Activated CD8-positive, alpha-beta T cell treated with anti-CD3 and anti-CD28 coated beads, Interleukin-2, amount 10 ng/mL, durations not matched to agents 7 days and 5 days (primary cell): Measurements from ENCODE around the gene AATK. TPM values are rescaled to one million over a fixed set of nuclear protein-coding genes. Genes with fewer than 3 reads are reported as not detected.
A peak's percentile ranks its signal among the peaks of the same experiment; 100 is the strongest.

ENCODE experiments used
- ATAC-seq: fragments of 150-1000 bp; cut with Tn5 transposase; one replicate; pipeline ENCODE4 v1.10.0; 2021; ENCODE audit warnings: moderate library complexity
- CTCF ChIA-PET: fragments of 350-600 bp; sonication (Branson Sonifier 250); formaldehyde crosslinking; loops from one replicate; lab custom pipeline; 2021; ENCODE audit warnings: antibody characterized with exemption; lab: Charles Lee
- POLR2A ChIA-PET: fragments of 350-600 bp; sonication (Branson Sonifier 250); formaldehyde crosslinking; loops from one replicate; lab custom pipeline; 2021; ENCODE audit warnings: antibody characterized with exemption; lab: Charles Lee
- DNase-seq: peaks from one replicate; pipeline ENCODE4 v3.0.0-alpha.2; 2020
- H3K27ac Mint-ChIP-seq: one replicate; pipeline ENCODE4 v1.8.0; 2021; ENCODE audit warnings: mild to moderate bottlenecking, mixed read lengths
- H3K27me3 Mint-ChIP-seq: one replicate; pipeline ENCODE4 v1.8.0; 2021; ENCODE audit warnings: low read depth, mixed read lengths
- H3K36me3 Mint-ChIP-seq: one replicate; pipeline ENCODE4 v1.8.0; 2021; ENCODE audit warnings: low read depth, mixed read lengths
- H3K4me1 Mint-ChIP-seq: one replicate; pipeline ENCODE4 v1.8.0; 2021; ENCODE audit warnings: low read depth, mixed read lengths
- H3K4me3 Mint-ChIP-seq: one replicate; pipeline ENCODE4 v1.8.0; 2021; ENCODE audit warnings: mild to moderate bottlenecking, mixed read lengths
- H3K9me3 Mint-ChIP-seq: one replicate; pipeline ENCODE4 v1.8.0; 2022; ENCODE audit warnings: mixed read lengths; ENCODE audit not compliant: insufficient read depth
- total RNA-seq, 2 experiments: library from RNA; stranded (reverse); gene quantifications; one replicate each; pipeline ENCODE4 v1.2.3, GENCODE V29; 2021

Gene AATK
- total RNA-seq, 2 experiments from 2014 or later, result 0.71 to 1.1 TPM

GRCh38 chr17:81108220-81108619, 57.8 kb downstream of the AATK start:
- CTCF ChIA-PET, result no interaction called here
- Mint-ChIP-seq H3K4me3 (no peak overlapping the region), H3K9me3 (no peaks in the 10 kb centered on the region), H3K27me3 (no peaks in the 10 kb centered on the region), H3K36me3 (no peaks in the 10 kb centered on the region), H3K27ac (no peak overlapping the region), H3K4me1 (no peaks in the 10 kb centered on the region)
- POLR2A ChIA-PET, result no interaction called here
- DNase-seq (no peak), ATAC-seq (no peak)

GRCh38 chr17:81106716-81107115, 59.3 kb downstream of the AATK start:
- Mint-ChIP-seq H3K36me3 (no peaks in the 10 kb centered on the region), H3K4me3 (no peak overlapping the region), H3K27ac (no peak overlapping the region), H3K27me3 (no peaks in the 10 kb centered on the region), H3K4me1 (no peaks in the 10 kb centered on the region), H3K9me3 (no peaks in the 10 kb centered on the region)
- POLR2A ChIA-PET, result no interaction called here
- CTCF ChIA-PET, result no interaction called here
- DNase-seq, result no peak
- no peak for ATAC-seq

GRCh38 chr17:81103379-81103778, 62.6 kb downstream of the AATK start:
- ChIA-PET POLR2A (interaction anchor here (1.2 kb wide), 1 partner anchor 11 kb away, joined by 6 read pairs; no protein-coding TSS in a partner anchor), CTCF (interaction anchor here (1.4 to 3.4 kb wide), 4 partner anchors 9 to 79 kb away, joined by 5 to 24 read pairs (median 6); no protein-coding TSS in a partner anchor)
- no peak for ATAC-seq
- H3K4me1 Mint-ChIP-seq, result no peaks in the 10 kb centered on the region
- H3K27ac Mint-ChIP-seq, result no peak overlapping the region
- H3K27me3 Mint-ChIP-seq, result no peaks in the 10 kb centered on the region
- no peak for DNase-seq
- no peaks in the 10 kb centered on the region for H3K9me3 Mint-ChIP-seq
- H3K36me3 Mint-ChIP-seq, result no peaks in the 10 kb centered on the region
- no peak overlapping the region for H3K4me3 Mint-ChIP-seq

- Mint-ChIP-seq H3K27ac (no peak overlapping the region), H3K4me3 (no peak overlapping the region), H3K36me3 (no peaks in the 10 kb centered on the region), H3K27me3 (no peaks in the 10 kb centered on the region), H3K4me1 (no peaks in the 10 kb centered on the region), H3K9me3 (no peaks in the 10 kb centered on the region)
- CTCF ChIA-PET, result interaction anchor here (1.3 to 3.4 kb wide), 6 partner anchors 45 to 88 kb away, joined by 3 to 24 read pairs (median 6); no protein-coding TSS in a partner anchor
- POLR2A ChIA-PET, result no interaction called here
- ATAC-seq, result no peak
- no peak for DNase-seq
Measured at GRCh38 chr17:81102869-81103268, 63.2 kb downstream of the AATK start.

GRCh38 chr17:81102352-81102751, 63.7 kb downstream of the AATK start:
- no peak overlapping the region for H3K27ac Mint-ChIP-seq
- H3K4me3 Mint-ChIP-seq, result no peak overlapping the region
- POLR2A ChIA-PET, result no interaction called here
- DNase-seq (no peak), ATAC-seq (no peak)
- no peaks in the 10 kb centered on the region for H3K27me3 Mint-ChIP-seq
- CTCF ChIA-PET, result interaction anchor here (0.6 to 3.4 kb wide), 13 partner anchors 10 to 114 kb away, joined by 3 to 24 read pairs (median 5); partner anchors contain the start of gene CHMP6
- peaks cover 1% of the 10 kb centered on the region for H3K4me1 Mint-ChIP-seq
- H3K9me3 Mint-ChIP-seq, result no peaks in the 10 kb centered on the region
- no peaks in the 10 kb centered on the region for H3K36me3 Mint-ChIP-seq

- POLR2A ChIA-PET, result no interaction called here
- Mint-ChIP-seq H3K27ac (no peak overlapping the region), H3K4me1 (peaks cover 6% of the 10 kb centered on the region), H3K36me3 (no peaks in the 10 kb centered on the region), H3K9me3 (no peaks in the 10 kb centered on the region), H3K27me3 (no peaks in the 10 kb centered on the region), H3K4me3 (no peak overlapping the region)
- CTCF ChIA-PET, result interaction anchor here (0.6 to 3.4 kb wide), 14 partner anchors 11 to 114 kb away, joined by 3 to 24 read pairs (median 4); partner anchors contain the start of gene CHMP6
- ATAC-seq, result peak; percentile 97
- DNase-seq, result peak; percentile 91
Measured at GRCh38 chr17:81101614-81102306, 64.3 kb downstream of the AATK start.

- CTCF ChIA-PET, result no interaction called here
- POLR2A ChIA-PET, result no interaction called here
- peaks cover 17% of the 10 kb centered on the region for H3K4me1 Mint-ChIP-seq
Measured at GRCh38 chr17:81100668-81101067, 65.4 kb downstream of the AATK start.

GRCh38 chr17:81099888-81100287, 66.1 kb downstream of the AATK start:
- ChIA-PET CTCF (interaction anchor here (1.9 to 4.3 kb wide), 2 partner anchors 75 to 111 kb away, joined by 4 to 29 read pairs; no protein-coding TSS in a partner anchor), POLR2A (no interaction called here)
- DNase-seq (no peak), ATAC-seq (no peak)
- no peaks in the 10 kb centered on the region for H3K27me3 Mint-ChIP-seq
- H3K36me3 Mint-ChIP-seq, result no peaks in the 10 kb centered on the region
- H3K27ac Mint-ChIP-seq, result no peak overlapping the region
- no peaks in the 10 kb centered on the region for H3K9me3 Mint-ChIP-seq
- no peak overlapping the region for H3K4me3 Mint-ChIP-seq
- H3K4me1 Mint-ChIP-seq, result peaks cover 25% of the 10 kb centered on the region

More at GRCh38 chr17:81100668-81101067, 65.4 kb downstream of the AATK start:
- DNase-seq (no peak), ATAC-seq (no peak)
- H3K36me3 Mint-ChIP-seq, result no peaks in the 10 kb centered on the region
- H3K9me3 Mint-ChIP-seq, result no peaks in the 10 kb centered on the region
- H3K27me3 Mint-ChIP-seq, result no peaks in the 10 kb centered on the region
- no peak overlapping the region for H3K4me3 Mint-ChIP-seq
- H3K27ac Mint-ChIP-seq, result no peak overlapping the region

- Mint-ChIP-seq H3K27me3 (peaks cover 2% of the 10 kb centered on the region), H3K27ac (no peak overlapping the region), H3K4me1 (peaks cover 41% of the 10 kb centered on the region), H3K36me3 (no peaks in the 10 kb centered on the region), H3K4me3 (no peak overlapping the region), H3K9me3 (no peaks in the 10 kb centered on the region)
- ChIA-PET CTCF (interaction anchor here (0.6 to 4.3 kb wide), 10 partner anchors 10 to 109 kb away, joined by 3 to 29 read pairs (median 4); partner anchors contain the start of gene CHMP6), POLR2A (no interaction called here)
- DNase-seq (no peak), ATAC-seq (no peak)
Measured at GRCh38 chr17:81097943-81098308, 68.1 kb downstream of the AATK start.

- Mint-ChIP-seq H3K27ac (no peak overlapping the region), H3K27me3 (peaks cover 2% of the 10 kb centered on the region), H3K9me3 (no peaks in the 10 kb centered on the region), H3K4me3 (no peak overlapping the region), H3K36me3 (no peaks in the 10 kb centered on the region), H3K4me1 (peaks cover 41% of the 10 kb centered on the region)
- ChIA-PET CTCF (interaction anchor here (0.6 to 4.3 kb wide), 10 partner anchors 9 to 108 kb away, joined by 3 to 29 read pairs (median 4); partner anchors contain the start of gene CHMP6), POLR2A (no interaction called here)
- ATAC-seq (no peak), DNase-seq (peak; percentile 57)
Measured at GRCh38 chr17:81097134-81097942, 68.7 kb downstream of the AATK start.

GRCh38 chr17:81096741-81097133, 69.3 kb downstream of the AATK start:
- peaks cover 41% of the 10 kb centered on the region for H3K4me1 Mint-ChIP-seq
- ATAC-seq (no peak), DNase-seq (no peak)
- no peaks in the 10 kb centered on the region for H3K9me3 Mint-ChIP-seq
- no peak overlapping the region for H3K4me3 Mint-ChIP-seq
- no peaks in the 10 kb centered on the region for H3K36me3 Mint-ChIP-seq
- ChIA-PET POLR2A (no interaction called here), CTCF (interaction anchor here (1.2 to 4.3 kb wide), 5 partner anchors 9 to 108 kb away, joined by 4 to 29 read pairs (median 4); no protein-coding TSS in a partner anchor)
- H3K27me3 Mint-ChIP-seq, result peaks cover 2% of the 10 kb centered on the region
- H3K27ac Mint-ChIP-seq, result no peak overlapping the region
